Measurements from ENCODE around the gene BTRC.
"Not testable (repeated sequence)": the region's sequence is repeated elsewhere in the genome, so short reads cannot be mapped to it uniquely, and the experiment has no call there.

DNA sequence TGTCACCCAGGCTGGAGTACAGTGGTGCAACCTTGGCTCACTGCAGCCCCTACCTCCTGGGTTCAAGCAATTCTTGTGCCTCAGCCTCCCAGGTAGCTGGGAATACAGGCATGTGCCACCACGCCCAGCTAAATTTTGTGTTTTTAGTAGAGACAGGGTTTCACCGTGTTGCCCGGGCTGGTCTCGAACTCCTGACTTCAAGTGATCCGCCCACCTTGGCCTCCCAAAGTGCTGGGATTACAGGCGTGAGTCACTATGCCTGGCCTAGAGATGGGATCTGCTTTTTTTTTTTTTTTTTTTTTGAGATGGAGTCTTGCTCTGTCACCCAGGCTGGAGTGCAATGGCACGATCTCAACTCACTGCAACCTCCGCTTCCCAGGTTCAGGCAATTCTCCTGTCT lies 6.1 kb downstream of the BTRC start:
- TF ChIP-seq, protein P1, sequence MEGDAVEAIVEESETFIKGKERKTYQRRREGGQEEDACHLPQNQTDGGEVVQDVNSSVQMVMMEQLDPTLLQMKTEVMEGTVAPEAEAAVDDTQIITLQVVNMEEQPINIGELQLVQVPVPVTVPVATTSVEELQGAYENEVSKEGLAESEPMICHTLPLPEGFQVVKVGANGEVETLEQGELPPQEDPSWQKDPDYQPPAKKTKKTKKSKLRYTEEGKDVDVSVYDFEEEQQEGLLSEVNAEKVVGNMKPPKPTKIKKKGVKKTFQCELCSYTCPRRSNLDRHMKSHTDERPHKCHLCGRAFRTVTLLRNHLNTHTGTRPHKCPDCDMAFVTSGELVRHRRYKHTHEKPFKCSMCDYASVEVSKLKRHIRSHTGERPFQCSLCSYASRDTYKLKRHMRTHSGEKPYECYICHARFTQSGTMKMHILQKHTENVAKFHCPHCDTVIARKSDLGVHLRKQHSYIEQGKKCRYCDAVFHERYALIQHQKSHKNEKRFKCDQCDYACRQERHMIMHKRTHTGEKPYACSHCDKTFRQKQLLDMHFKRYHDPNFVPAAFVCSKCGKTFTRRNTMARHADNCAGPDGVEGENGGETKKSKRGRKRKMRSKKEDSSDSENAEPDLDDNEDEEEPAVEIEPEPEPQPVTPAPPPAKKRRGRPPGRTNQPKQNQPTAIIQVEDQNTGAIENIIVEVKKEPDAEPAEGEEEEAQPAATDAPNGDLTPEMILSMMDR (IDR thresholded peaks at IDR 0.05), result not testable (repeated sequence)
- not testable (repeated sequence) for TF ChIP-seq POLR2A (IDR thresholded peaks at IDR 0.05)

Data from body of pancreas (tissue), 4 donors.